ENCODE data around the gene P2RX6.
"Not testable (repeated sequence)": the region's sequence is repeated elsewhere in the genome, so short reads cannot be mapped to it uniquely, and the experiment has no call there.

P2RX6 gene

DNA sequence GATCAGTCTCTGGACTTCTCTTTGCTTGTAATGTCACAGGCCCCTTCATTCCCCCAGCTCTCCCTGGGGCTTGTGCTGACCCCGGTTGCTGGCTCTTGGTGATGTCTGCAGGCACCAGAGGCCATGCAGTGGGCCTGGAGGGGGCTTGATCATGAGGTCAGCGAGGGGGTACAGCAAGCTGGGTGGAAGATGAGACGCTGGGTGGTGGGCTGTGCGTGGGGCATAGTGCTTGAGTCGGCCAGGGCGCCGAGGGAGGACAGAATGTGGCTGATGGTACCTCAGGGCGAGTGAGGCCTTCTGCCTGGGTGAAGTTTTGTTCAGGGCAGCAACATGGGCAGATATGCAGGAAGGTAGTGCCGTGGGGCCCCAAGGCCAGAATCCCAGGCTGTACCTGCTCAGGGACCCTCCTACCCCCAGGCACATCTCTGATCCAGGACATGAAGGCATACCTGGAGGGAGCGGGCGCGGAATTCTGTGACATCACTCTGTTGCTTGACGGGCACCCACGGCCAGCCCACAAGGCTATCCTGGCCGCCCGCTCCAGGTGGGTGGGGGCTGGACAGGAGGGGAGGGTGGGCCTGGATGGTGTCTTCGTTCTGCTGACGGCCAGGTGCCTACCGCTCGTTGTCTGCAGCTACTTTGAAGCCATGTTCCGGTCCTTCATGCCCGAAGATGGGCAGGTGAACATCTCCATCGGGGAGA lies 19.5 kb upstream of the P2RX6 start:
- no peak for DNase-seq

DNA sequence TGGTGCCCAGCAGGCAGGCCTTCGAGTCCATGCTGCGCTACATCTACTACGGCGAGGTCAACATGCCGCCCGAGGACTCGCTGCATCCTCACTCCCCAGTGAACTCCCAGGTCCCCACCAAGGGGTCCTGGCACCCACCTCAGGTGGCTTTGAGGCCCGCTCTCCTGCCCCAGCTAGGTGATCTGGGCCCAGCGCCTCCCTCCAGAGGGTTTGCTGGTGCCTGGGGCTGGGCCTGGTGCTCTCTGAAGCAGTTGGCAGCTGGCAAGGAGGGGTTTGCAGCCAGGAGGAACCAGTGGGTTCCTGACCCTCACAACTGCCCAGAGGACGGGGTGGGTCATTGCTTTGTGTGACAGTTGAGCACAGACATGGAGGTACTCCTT lies 18.9 kb upstream of the P2RX6 start:
- DNase-seq, result no peak

DNA sequence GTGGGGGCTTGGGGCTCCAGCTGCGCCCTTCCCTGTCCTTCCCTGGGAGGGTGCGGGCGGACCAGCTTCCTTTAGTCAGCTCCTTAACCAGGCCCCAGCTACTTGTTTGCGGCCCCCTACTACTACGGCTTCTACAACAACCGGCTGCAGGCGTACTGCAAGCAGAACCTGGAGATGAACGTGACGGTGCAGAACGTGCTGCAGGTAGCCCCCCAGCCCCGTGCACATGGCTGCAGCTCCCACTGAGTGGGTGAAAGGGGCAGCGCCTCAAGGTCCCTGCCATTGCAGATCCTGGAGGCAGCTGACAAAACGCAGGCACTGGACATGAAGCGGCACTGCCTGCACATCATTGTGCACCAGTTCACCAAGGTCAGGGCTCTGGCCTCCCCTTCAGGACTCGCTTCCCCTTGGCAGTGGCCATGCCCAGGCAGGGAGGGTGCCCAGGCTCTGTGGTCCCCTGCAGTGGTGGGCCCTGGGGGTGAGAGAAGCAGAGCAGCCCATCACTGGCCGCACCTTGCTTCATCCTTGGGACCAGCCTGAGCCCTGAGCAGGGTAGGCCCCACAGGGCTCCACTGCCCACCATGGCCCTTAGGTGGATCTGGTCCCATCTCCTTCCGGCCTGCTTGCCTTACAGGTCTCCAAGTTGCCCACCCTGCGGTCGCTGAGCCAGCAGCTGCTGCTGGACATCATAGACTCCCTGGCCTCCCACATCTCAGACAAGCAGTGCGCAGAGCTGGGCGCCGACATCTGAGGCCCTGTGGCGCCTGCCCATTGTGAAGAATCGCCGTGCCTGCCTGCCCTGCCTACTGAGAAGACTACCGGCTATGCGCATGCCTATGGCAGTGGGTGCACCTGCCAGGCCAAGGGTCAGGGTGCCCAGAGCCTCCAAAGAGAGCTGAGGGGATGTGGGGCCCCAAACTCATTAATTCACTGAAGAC lies 18.1 kb upstream of the P2RX6 start:
- peak; percentile 19 for DNase-seq

DNA sequence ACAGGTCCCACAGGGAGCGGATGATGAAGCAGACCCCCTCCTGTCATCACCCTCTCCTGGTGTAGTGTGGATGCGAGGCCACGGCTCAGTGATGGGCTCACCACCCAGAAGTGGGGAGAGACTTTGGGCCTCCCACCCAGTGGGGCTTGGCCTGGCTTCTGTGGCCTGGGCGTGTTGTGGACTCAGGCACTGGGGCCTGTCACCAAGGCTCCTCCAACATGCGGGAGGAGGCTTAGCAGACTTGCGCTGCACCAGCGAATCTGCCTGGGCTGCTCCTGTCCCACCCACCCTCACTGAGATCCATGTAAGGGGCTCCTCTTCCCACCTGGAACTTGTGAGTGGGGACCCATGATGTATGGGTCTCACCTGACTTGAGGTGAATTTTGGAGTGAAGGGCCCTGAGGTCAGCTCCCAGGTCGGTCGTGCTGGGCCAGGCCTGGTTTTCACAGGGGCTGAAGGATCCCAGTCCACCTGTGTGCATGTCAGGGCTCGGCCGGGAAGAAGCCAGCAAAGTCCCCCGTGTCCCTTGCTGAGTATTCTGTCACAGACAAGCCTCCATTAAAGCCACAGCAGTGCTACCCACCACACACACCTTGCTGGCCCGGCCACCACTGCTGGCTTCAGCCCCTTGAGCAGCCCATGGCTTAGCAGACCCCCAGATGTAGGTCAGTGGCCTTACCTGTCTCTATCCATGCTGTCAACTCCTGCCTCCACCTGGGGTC lies 17.3 kb upstream of the P2RX6 start:
- DNase-seq, result no peak

DNA sequence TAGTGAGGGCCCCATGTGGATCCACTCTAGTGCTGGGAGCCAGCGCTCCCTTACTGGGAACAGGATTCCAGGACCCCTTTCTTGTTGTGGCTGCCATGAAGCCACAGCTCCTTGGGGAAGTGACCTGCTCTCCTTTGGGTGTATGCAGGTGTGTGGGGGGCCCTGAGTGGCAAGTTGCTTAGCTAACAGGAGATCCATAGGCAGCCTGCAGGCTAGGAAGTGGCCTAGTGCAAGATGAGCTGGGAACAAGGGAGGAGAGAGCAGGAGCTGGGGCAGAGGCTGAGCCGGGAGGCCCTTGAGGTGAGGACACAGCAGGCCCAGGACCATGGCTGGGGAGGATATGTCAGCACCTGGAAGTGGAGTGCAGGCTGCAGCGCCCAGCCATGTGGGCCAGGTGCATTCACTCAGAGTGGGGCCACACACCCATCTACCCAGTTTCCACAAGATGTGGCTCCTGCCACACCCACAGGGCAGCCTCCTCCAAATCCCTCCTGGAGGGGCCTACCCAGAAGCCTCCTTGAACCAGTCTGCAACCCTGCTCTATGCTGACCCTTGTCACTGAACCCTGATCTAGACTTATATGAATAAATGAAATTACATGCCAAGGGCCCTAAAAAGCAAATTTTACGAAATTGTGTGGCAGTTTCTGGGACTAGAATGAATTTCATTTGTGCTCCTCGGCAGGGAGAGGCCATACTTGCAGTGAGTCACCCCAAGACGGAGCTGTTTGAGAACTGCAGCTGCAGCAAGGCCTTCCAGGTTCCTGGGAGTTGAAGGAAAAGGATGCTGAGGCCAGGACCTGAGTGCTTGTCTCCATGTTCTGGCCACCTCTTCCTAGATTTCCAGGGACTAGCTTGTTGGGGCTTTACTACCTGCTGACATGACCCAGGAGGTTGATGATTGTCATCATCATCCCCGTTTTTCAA lies 16.3 kb upstream of the P2RX6 start:
- no peak for DNase-seq

DNA sequence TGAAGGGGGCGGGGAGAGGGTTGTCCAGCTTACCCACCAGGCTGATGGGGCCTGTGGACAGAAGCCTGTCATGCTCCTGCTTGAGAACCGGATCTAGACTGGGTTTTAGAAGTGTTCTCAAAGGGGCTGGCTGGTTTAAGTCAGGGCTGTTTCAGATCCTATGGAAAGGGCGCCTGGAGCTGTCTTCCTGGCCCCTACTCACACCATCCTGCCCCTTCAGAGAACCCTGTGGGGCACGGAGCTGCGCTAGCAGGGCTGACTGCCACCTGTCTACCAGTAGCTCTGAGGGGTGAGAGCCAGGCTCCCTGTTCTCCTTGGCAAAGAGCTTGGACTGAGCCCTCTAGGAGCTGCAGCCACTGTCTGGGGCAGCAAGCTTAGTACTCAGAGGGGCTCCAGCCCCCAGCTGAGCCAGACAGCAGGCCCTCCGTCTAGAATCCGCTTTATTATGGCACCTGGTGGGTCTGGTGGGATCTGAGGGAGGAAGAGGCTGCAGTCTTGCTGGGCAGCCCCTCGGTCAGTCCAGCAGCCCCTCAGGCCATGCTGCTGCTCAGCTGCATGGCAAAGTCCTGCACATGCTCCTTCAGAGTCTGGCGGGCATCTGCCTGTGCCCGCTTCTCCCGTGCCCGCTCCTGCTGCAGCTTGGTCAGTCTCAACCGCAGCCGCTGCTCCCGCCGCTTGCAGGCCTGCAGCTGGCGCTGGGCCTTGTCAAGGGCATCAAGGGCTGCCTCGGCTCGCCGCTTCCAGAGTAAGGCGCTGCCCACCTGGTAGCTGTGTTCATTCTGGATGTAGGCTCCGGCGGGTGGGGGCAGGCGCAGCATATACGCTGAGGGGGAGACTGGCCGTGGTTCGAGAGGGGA lies 15.4 kb upstream of the P2RX6 start:
- DNase-seq, result no peak

DNA sequence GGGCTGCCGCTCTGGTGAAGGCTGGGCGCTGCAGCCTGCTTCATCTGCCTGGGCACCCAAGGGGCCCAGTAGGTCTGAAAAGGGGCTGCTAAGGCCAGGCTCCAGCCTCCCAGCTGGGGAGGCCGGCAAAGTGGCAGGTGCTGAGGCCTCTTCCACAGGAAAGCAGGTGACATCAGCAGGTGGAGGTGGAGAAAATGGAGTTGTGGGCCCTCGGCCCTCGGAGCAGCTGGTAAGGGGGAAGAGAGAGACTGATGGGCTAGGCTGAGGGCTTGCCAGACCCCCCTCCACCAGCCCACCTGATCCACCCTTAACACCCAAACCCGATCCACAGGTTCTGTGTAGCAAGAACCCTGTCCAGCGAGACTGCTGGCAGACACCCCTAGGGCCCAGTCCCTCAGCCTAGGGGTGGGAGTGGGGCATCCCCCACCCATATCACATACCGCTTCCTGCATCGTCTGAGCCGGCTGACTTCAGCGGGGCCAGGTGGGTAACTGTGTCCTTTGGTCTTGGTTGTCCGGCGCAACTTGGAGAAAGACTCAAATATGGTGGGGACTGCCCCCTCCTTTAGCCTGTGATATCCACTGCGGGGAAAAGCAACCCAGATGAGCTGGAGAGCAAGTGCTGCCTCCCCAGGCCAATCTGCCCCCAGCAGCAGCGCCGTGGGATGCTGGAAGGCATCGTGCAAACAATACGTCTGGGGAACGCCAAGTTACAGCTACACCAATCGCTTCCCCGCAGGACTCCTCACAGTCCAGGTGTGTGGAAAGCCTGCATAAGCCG lies 14.6 kb upstream of the P2RX6 start:
- no peak for DNase-seq

DNA sequence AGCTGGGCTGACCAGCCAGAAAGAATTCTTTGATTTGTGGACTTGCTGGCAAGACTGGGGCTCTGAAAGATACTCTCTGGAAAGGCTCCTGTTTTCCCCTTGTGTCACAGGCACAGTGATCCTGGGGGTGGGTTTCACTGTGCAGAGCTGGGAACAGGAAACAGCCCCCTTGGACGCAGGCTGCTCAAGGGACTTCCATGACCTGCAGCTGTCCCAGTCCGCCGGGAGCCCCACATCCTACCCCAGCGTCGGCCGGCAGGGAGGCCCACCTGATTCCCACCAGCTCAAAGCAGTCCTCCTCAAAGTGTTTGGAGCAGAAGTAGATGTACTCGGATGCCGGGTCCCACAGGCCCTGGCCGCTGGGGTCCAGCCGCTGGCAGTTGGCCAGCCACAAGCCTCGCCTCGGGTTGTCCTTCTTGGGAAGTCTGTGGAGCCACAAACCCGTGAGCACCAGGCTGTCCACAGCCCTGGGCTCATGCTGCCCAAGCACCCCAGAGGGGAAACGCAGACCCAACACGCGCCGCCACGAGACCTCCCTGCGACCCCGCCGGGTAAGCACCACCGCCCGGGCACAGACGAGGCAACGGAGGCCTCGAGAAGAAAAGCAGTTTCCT lies 13.9 kb upstream of the P2RX6 start:
- peak; percentile 59 for DNase-seq

DNA sequence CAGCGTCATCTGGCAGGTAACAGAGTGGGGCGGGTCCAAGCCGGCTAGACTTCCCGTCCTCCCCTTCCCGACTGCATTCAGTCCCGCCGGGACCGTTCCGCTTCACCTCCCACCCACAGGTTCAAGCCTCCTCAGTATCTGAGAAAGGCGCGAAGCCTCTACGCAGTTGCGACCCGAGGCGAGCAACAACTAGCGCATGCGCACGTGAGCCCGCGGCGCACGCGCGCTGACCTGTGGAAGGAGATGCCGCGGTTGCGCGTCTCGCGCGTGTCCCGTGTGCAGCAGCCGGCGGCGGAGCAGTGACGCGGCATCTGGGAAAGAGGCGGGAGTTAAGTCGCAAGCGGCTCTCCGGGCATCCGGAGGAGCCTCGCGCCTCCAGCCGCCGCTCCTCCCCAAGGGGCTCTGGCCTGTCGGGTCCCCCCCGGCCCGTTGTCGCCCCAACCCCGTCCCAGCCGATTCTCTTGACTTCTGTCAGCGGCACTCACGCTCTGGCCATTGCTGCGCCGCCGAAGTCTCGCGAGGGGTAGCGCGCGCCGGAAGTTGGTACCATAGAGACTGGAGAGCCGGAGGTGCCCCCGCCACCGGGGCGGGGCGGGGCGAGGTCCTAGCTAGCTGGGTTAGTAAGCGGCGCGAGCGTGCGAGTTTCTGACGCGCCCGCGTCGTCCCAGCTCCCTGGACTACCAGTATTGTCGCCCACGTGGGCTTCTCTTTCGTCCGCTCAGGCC lies 13.2 kb upstream of the P2RX6 start, which contains the start of gene THAP7:
Gene THAP7 (minus strand): TSS at position 518 of the 725 bp plus-strand sequence. CDS start 207 bp downstream, at position 311.
- peak; percentile 97 for DNase-seq

DNA sequence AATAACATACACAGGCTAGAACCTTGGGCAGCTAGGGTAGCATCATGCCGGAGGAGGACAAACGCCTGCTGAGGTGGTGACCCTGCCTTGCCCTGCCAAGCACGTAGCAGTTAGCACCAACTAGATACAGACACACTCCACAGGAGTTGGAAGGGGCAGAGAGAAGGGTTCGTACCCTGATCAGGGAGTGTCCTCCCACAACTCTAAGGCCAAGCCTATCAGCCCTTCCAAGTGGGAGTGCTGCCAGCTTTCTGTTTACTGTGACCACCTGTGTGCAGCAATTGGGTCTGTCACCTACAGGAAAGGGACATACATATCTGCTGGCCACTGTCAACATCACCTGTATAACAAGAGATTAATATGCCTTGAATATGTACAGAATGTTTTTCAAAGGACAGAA lies 11.2 kb upstream of the P2RX6 start:
- peak; percentile 27 for DNase-seq

DNA sequence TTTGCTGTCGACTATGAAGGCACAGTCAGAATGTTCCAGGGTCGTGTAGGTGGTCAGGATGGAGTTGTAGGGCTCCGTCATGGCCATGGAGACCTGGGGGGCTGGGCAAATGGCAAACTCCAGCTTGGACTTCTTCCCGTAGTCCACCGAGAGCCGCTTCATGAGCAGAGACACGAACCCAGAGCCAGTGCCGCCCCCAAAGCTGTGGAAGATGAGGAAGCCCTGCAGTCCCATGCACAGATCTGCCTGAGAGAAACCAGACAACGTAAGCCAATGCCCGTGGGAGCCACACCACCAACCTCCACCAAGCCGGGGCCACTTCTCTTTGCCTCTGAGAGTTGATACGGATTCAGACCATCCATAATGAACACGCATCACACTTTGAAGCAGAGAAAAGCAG lies 5.8 kb upstream of the P2RX6 start:
- DNase-seq, result not testable (repeated sequence)

DNA sequence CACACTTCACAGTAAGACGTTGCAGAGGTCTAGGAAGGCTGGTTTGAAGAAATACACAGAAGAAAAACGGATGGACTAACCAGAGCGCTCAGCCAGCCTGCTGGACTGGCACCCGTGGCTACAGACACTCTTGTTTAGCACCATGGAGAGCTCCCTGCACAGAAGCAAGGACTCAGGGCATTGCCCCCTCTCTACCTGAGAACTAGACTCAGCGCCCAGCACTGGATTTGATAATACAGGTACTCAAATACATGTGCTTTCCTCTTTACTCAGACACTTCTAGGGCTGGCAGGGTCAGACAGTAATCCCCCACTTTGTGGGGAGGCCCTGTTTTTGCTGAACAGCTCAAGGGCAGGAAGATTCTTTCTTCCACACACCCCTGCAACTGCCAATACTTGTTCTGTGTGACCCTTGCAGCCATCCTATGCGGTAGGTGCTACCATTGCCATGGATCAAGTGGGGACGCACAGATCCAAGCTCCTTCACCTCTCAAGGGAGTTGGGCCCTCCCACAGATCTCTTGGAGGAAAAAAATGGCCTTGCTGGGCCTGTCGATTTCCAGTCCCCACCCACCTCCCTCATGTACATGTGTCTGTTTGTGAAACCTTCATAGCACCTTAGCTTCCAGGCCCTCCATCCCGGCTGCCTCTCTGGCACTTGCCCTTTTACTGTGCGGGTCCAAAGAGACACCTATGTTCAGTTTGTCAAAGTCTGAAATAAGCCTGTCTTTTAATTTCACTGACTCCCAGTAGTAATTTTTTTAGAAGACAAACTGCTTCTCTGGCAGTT lies 5.1 kb upstream of the P2RX6 start:
- peak; percentile 65 for DNase-seq

DNA sequence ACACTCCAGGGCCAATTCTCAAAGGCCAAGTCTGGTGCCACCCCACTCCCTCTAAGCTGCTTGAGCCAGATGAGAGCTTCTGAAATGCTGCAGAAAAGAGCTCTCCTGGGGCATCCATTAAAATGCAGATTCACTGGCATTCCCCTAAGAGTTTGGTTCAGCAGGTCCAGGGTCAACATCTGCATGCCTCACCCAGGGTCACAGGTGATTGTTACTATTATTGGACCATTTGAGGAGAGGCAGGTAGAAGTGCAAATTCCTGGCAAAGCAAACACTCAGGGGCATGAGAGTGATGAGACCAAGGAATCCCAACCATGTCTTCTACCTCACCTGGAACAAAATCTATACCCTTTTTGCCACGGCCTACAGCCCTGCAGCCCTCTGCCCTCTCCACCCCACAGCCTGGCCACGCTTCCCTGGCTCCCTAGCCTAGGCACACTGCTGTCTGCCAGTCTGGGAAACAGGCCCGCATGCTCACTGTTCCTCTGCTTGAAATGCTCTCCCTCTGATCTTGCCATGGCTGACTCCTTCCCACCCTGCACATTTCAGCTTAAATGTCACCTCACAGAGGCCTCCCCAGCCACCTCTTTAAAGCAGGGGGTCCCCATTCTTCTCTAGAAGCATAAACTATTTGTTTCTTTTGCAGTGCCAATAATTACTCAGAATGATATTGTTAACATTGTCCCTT lies 4.4 kb upstream of the P2RX6 start:
- no peak for DNase-seq

DNA sequence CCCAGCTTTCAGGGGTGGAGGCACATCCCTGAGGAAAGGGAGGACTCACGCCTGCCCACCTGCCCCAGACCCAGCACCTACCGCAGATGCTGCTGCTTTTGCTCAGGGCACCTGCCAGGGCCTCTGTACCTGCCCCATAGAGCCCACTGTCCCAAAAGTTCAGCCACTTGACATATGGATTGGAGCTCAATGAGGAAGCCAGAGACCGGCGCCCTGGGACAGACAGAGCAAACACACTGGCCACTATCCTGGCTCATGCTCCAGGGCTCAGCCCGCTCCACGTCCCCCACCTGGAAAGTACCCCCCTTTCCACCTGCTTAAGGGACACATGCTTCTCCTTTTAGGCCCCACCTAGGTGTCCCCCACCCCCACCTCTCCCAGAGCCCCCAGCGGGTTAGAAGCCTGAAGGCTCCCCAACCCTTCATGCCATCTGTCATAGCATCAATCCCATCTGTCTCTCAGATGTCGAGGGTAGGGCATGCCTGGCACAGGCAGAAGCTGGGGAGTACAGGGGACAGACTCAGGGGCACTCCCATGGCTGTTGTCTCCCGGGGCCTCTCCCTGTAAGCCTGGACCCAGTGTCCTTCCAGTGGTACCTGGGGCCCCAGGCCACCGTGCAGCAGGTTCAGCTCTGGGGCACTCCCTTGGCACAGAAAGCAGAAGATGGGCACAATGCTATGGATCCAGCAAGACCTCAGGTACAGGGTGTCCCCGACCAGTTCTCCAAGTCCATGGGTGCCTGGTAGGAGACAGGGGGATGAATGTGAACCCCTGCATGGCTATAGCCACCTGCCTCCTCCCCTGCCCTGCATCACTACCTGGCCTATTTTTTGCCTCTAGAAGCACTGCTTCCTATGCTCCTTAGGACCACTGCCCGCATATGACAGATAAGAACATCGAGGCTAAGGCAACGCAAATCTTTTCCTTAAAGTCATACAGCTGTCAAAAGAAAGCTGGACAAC lies 2.2 kb upstream of the P2RX6 start:
- peak; percentile 19 for DNase-seq

DNA sequence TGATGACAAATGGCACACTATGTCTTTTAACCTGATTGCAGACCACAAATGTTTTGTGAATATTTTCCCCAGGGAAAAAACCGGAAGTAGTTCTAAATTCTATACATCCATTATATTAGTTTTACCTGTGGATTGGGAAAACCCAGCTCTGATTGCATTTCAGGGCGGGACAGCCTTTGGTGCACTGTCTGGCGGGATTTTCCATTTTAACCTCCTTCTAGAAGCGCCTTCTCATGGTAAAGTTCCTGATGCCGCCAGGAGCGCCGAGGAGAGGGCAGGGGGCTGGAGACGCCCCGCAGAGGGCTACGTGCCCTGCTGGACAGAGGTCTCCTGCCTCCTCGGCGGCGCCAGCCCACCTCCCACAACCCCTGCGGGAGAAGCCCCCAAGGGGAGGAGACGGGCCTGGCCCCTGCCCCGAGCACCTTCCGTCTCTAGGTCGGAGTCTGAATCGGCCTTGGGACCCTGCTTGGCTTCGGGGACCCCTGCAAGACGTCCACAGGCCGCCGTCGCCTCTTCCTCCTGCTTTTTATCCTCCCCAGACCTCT lies 1.2 kb upstream of the P2RX6 start:
- no peak for DNase-seq

DNA sequence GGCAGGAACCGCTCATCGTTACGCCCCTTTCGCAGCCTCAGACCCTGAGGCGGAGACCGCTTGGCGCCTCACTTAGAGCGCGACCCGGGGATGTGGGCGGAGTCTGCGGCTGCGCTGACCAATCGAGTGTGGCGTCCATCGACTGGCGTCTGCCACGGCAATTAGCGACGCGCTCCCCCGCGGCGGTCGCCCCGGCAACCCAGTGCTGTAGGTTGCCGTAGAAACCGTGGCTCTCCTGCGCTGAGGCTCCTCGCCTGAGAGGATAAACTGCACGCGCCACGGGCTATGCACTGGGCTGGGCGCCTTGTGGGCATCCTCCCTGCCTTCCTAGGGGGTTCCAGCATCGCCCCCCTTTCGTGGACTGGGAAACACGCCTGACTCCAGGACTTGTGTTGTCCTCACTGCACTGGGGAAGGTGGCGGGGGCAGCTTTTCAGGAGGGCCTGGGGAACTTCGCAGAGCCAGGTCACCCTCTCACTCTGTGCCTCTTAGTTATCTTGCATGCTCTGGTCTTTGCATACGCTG lies 701 bp upstream of the P2RX6 start:
- peak; percentile 94 for DNase-seq

All from femur (tissue), 1 donor.